ENCODE measurements around the gene SLC15A3.
"Not testable (repeated sequence)": the region's sequence is repeated elsewhere in the genome, so short reads cannot be mapped to it uniquely, and the experiment has no call there.

SLC15A3 gene

GRCh38 chr11:60985991-60986915 is 34.3 kb upstream of the SLC15A3 start:
- ATAC-seq (replicated peaks) (peak; percentile 93), DNase-seq (peak; percentile 80 to 82 (median 81))
- Mint-ChIP-seq H3K4me1 (ENCODE audit: low read depth in 2 of 2) (peaks cover 60 to 73% of the 10 kb centered on the region in 2 donors), H3K27me3 (no peaks in the 10 kb centered on the region), H3K9me3 (no peaks in the 10 kb centered on the region), H3K36me3 (ENCODE audit: insufficient read depth) (peaks cover 53% of the 10 kb centered on the region), H3K27ac (peak overlapping the region; percentile 90 to 94), H3K4me3 (peak overlapping the region; percentile 70 to 72)

GRCh38 chr11:60985501-60985900 is 33.5 kb upstream of the SLC15A3 start:
- H3K27ac Mint-ChIP-seq = peak overlapping the region; percentile 90 to 94
- H3K4me1 Mint-ChIP-seq (ENCODE audit: low read depth in 2 of 2) = peaks cover 60 to 69% of the 10 kb centered on the region in 2 donors
- ATAC-seq (replicated peaks) (no peak), DNase-seq (no peak)
- H3K36me3 Mint-ChIP-seq (ENCODE audit: insufficient read depth) = peaks cover 46% of the 10 kb centered on the region
- no peaks in the 10 kb centered on the region for H3K27me3 Mint-ChIP-seq
- H3K9me3 Mint-ChIP-seq = no peaks in the 10 kb centered on the region
- H3K4me3 Mint-ChIP-seq = peak overlapping the region; percentile 70 to 72

GRCh38 chr11:60984636-60985035 is 32.7 kb upstream of the SLC15A3 start:
- no peak for ATAC-seq (replicated peaks)
- H3K27ac Mint-ChIP-seq = peak overlapping the region; percentile 90 to 94
- peaks cover 63 to 74% of the 10 kb centered on the region in 2 donors for H3K4me1 Mint-ChIP-seq (ENCODE audit: low read depth in 2 of 2)
- DNase-seq = no peak
- no peaks in the 10 kb centered on the region for H3K9me3 Mint-ChIP-seq
- H3K27me3 Mint-ChIP-seq = no peaks in the 10 kb centered on the region
- H3K4me3 Mint-ChIP-seq = peak overlapping the region; percentile 55 to 70
- H3K36me3 Mint-ChIP-seq (ENCODE audit: insufficient read depth) = peaks cover 44% of the 10 kb centered on the region

- Mint-ChIP-seq H3K4me3 (peak overlapping the region; percentile 55 to 70), H3K27me3 (no peaks in the 10 kb centered on the region), H3K27ac (peak overlapping the region; percentile 90 to 94), H3K4me1 (ENCODE audit: low read depth in 2 of 2) (peaks cover 62 to 71% of the 10 kb centered on the region in 2 donors), H3K36me3 (ENCODE audit: insufficient read depth) (peaks cover 42% of the 10 kb centered on the region), H3K9me3 (no peaks in the 10 kb centered on the region)
- ATAC-seq (replicated peaks) (no peak), DNase-seq (no peak)
These were observed 32.2 kb upstream of the SLC15A3 start for GRCh38 chr11:60984149-60984548.

- ATAC-seq (replicated peaks) (no peak), DNase-seq (no peak)
- Mint-ChIP-seq H3K4me3 (peak overlapping the region; percentile 55 to 70), H3K36me3 (ENCODE audit: insufficient read depth) (peaks cover 51% of the 10 kb centered on the region), H3K4me1 (ENCODE audit: low read depth in 2 of 2) (peaks cover 66 to 75% of the 10 kb centered on the region in 2 donors), H3K27me3 (no peaks in the 10 kb centered on the region), H3K27ac (peak overlapping the region; percentile 90 to 94), H3K9me3 (no peaks in the 10 kb centered on the region)
These were observed 30.2 kb upstream of the SLC15A3 start for GRCh38 chr11:60982184-60982583.

GRCh38 chr11:60981515-60981914 is 29.5 kb upstream of the SLC15A3 start:
- H3K4me1 Mint-ChIP-seq (ENCODE audit: low read depth in 2 of 2) = peaks cover 66 to 74% of the 10 kb centered on the region in 2 donors
- H3K4me3 Mint-ChIP-seq = peak overlapping the region in 1 of 2 donors; percentile 70
- ATAC-seq (replicated peaks) (no peak), DNase-seq (no peak)
- peak overlapping the region; percentile 90 to 94 for H3K27ac Mint-ChIP-seq
- peaks cover 53% of the 10 kb centered on the region for H3K36me3 Mint-ChIP-seq (ENCODE audit: insufficient read depth)
- H3K9me3 Mint-ChIP-seq = no peaks in the 10 kb centered on the region
- no peaks in the 10 kb centered on the region for H3K27me3 Mint-ChIP-seq

GRCh38 chr11:60978546-60979380 is 26.8 kb upstream of the SLC15A3 start:
- peaks cover 39% of the 10 kb centered on the region for H3K36me3 Mint-ChIP-seq (ENCODE audit: insufficient read depth)
- H3K4me3 Mint-ChIP-seq = peak overlapping the region; percentile 76 to 81
- peak; percentile 87 for ATAC-seq (replicated peaks)
- peak; percentile 40 to 43 (median 40) for DNase-seq
- H3K27me3 Mint-ChIP-seq = no peaks in the 10 kb centered on the region
- H3K9me3 Mint-ChIP-seq = no peaks in the 10 kb centered on the region
- peaks cover 58 to 69% of the 10 kb centered on the region in 2 donors for H3K4me1 Mint-ChIP-seq (ENCODE audit: low read depth in 2 of 2)
- H3K27ac Mint-ChIP-seq = peak overlapping the region; percentile 79 to 87

- DNase-seq (no peak), ATAC-seq (replicated peaks) (no peak)
- Mint-ChIP-seq H3K4me3 (peak overlapping the region; percentile 76 to 81), H3K27me3 (no peaks in the 10 kb centered on the region), H3K9me3 (no peaks in the 10 kb centered on the region), H3K4me1 (ENCODE audit: low read depth in 2 of 2) (peaks cover 55 to 66% of the 10 kb centered on the region in 2 donors), H3K36me3 (ENCODE audit: insufficient read depth) (peaks cover 38% of the 10 kb centered on the region), H3K27ac (peak overlapping the region; percentile 79 to 87)
These were observed 25.9 kb upstream of the SLC15A3 start for GRCh38 chr11:60977836-60978235.

- H3K27ac Mint-ChIP-seq = peak overlapping the region; percentile 79 to 87
- H3K4me3 Mint-ChIP-seq = peak overlapping the region; percentile 76 to 89
- ATAC-seq (replicated peaks) = no peak
- no peak for DNase-seq
- no peaks in the 10 kb centered on the region for H3K9me3 Mint-ChIP-seq
- peaks cover 51 to 60% of the 10 kb centered on the region in 2 donors for H3K4me1 Mint-ChIP-seq (ENCODE audit: low read depth in 2 of 2)
- peaks cover 38% of the 10 kb centered on the region for H3K36me3 Mint-ChIP-seq (ENCODE audit: insufficient read depth)
- H3K27me3 Mint-ChIP-seq = no peaks in the 10 kb centered on the region
These were observed 25.2 kb upstream of the SLC15A3 start for GRCh38 chr11:60977224-60977623.

GRCh38 chr11:60974726-60975125 is 22.8 kb upstream of the SLC15A3 start:
- H3K9me3 Mint-ChIP-seq = no peaks in the 10 kb centered on the region

GRCh38 chr11:60974316-60974715 is 22.3 kb upstream of the SLC15A3 start:
- peaks cover 60 to 62% of the 10 kb centered on the region in 2 donors for H3K4me1 Mint-ChIP-seq (ENCODE audit: low read depth in 2 of 2)
- ATAC-seq (replicated peaks); DNase-seq; H3K9me3 Mint-ChIP-seq; H3K27me3 Mint-ChIP-seq: not testable (repeated sequence)
- H3K4me3 Mint-ChIP-seq = peak overlapping the region; percentile 89 to 95
- peaks cover 38% of the 10 kb centered on the region for H3K36me3 Mint-ChIP-seq (ENCODE audit: insufficient read depth)
- H3K27ac Mint-ChIP-seq = peak overlapping the region; percentile 90 to 93

More at GRCh38 chr11:60974726-60975125, 22.8 kb upstream of the SLC15A3 start:
- H3K27ac Mint-ChIP-seq = peak overlapping the region; percentile 90 to 93
- peaks cover 61 to 64% of the 10 kb centered on the region in 2 donors for H3K4me1 Mint-ChIP-seq (ENCODE audit: low read depth in 2 of 2)
- peaks cover 0 to 6% of the 10 kb centered on the region in 2 donors for H3K27me3 Mint-ChIP-seq
- peak overlapping the region; percentile 89 to 95 for H3K4me3 Mint-ChIP-seq
- no peak for ATAC-seq (replicated peaks)
- DNase-seq = no peak
- peaks cover 39% of the 10 kb centered on the region for H3K36me3 Mint-ChIP-seq (ENCODE audit: insufficient read depth)

- Mint-ChIP-seq H3K27ac (peak overlapping the region; percentile 90 to 93), H3K4me3 (peak overlapping the region; percentile 89 to 95), H3K9me3 (no peaks in the 10 kb centered on the region), H3K4me1 (ENCODE audit: low read depth in 2 of 2) (peaks cover 54 to 58% of the 10 kb centered on the region in 2 donors), H3K36me3 (ENCODE audit: insufficient read depth) (peaks cover 32% of the 10 kb centered on the region), H3K27me3 (peaks cover 0 to 6% of the 10 kb centered on the region in 2 donors)
- ATAC-seq (replicated peaks) (no peak), DNase-seq (no peak)
These were observed 21.7 kb upstream of the SLC15A3 start for GRCh38 chr11:60973699-60974098.

Data from effector memory CD8-positive, alpha-beta T cell (primary cell).